ENCODE measurements around the gene KIF16B. TPM values are rescaled to one million over a fixed set of nuclear protein-coding genes. Genes with fewer than 3 reads are reported as not detected.

The KIF16B gene
- total RNA-seq, 1 experiment from 2014 or later, result 12.7 TPM

DNA sequence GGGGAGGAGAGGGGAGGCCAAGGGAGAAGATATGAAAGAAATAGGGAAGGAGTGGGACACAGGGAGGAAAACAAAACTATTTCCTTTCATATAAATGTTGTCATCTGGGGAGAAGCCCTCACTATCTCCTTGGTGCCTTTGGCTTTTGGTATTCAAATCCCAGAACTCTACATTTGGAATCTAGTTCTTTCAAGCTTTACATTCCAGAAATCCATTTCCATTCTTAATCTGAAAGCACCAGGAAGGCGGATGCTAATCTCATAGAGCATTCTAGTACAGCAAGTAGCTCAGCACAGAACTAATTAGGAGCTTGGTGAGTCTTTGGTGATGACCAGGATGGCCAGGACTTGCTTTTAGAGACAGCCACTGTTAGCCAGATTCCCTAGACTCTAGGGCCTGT is 177.9 kb downstream of the KIF16B start:
- POLR2A ChIA-PET (ENCODE audit: unreplicated experiment), result interaction anchor here (0.6 kb wide), 1 partner anchor 132 kb away, joined by 4 read pairs; no protein-coding TSS in a partner anchor
- H2AFZ ChIP-seq (ENCODE audit: low read length), result no peak overlapping the region
- no peak for ATAC-seq

DNA sequence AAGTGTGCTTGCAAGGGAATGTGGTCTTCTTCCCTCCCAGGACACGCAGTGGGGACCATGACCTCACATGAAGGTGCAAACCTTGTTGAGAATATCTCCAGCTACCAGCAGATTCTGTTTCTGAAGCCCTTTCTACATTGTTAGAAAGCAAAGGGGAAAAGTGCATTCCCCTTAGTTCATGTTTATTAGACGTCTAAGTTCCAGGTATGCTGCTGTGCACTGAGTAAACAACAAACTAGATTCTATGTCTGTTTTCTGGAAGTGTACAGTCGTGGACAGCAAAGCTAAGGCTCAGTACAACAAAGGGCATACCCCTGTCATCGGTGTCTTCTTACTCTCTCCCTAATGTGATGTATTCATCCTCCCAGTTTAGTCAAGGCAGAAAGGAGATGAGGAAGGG is 178.5 kb downstream of the KIF16B start:
- no peak for ATAC-seq
- ChIA-PET CTCF (no interaction called here), POLR2A (ENCODE audit: unreplicated experiment) (no interaction called here)
- H3K27ac ChIP-seq (ENCODE audit: low read length), result no peak overlapping the region
- no peaks in the 10 kb centered on the region for H3F3A ChIP-seq (ENCODE audit: low read length, unreplicated experiment)
- no TSS peak for BruUV-seq (replicated peaks)
- intact Hi-C loops (cut with micrococcal nuclease), result no loop called here
- TF ChIP-seq, protein P1, sequence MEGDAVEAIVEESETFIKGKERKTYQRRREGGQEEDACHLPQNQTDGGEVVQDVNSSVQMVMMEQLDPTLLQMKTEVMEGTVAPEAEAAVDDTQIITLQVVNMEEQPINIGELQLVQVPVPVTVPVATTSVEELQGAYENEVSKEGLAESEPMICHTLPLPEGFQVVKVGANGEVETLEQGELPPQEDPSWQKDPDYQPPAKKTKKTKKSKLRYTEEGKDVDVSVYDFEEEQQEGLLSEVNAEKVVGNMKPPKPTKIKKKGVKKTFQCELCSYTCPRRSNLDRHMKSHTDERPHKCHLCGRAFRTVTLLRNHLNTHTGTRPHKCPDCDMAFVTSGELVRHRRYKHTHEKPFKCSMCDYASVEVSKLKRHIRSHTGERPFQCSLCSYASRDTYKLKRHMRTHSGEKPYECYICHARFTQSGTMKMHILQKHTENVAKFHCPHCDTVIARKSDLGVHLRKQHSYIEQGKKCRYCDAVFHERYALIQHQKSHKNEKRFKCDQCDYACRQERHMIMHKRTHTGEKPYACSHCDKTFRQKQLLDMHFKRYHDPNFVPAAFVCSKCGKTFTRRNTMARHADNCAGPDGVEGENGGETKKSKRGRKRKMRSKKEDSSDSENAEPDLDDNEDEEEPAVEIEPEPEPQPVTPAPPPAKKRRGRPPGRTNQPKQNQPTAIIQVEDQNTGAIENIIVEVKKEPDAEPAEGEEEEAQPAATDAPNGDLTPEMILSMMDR (conservative IDR thresholded peaks at IDR 0.05; ENCODE audit: low read depth, low read length), result no peak
- TF ChIP-seq EZH2phosphoT487 (IDR thresholded peaks at IDR 0.05; ENCODE audit: borderline replicate concordance, low read length) (no peak), EZH2 (IDR thresholded peaks at IDR 0.05; ENCODE audit: low read length, unreplicated experiment) (no peak)
- DNase-seq, result no peak
- no peak overlapping the region for H3K9ac ChIP-seq (ENCODE audit: low read length)
- H3K4me2 ChIP-seq (ENCODE audit: low read length), result no peak overlapping the region
- H3K4me1 ChIP-seq (ENCODE audit: insufficient read depth, low read length), result no peaks in the 10 kb centered on the region
- no peaks in the 10 kb centered on the region for H3K79me2 ChIP-seq (ENCODE audit: low read length)
- H3K4me3 ChIP-seq (ENCODE audit: low read length), result no peak overlapping the region
- no peaks in the 10 kb centered on the region for H3K9me2 ChIP-seq (replicated peaks; ENCODE audit: low read length)
- no peaks in the 10 kb centered on the region for H4K20me1 ChIP-seq (ENCODE audit: low read length)
- no peaks in the 10 kb centered on the region for H3K9me3 ChIP-seq (ENCODE audit: low read length)
- no peaks in the 10 kb centered on the region for H3K27me3 ChIP-seq (ENCODE audit: low read length)
- H2AFZ ChIP-seq (ENCODE audit: low read length), result no peak overlapping the region
- no peaks in the 10 kb centered on the region for H3K36me3 ChIP-seq (ENCODE audit: low read depth, low read length)

More for the DNA sequence above, 177.9 kb downstream of the KIF16B start:
- TF ChIP-seq EZH2phosphoT487 (IDR thresholded peaks at IDR 0.05; ENCODE audit: borderline replicate concordance, low read length), result no peak
- TF ChIP-seq EZH2 (IDR thresholded peaks at IDR 0.05; ENCODE audit: low read length, unreplicated experiment), result no peak
- Histone ChIP-seq H3K27me3 (ENCODE audit: low read length) (no peaks in the 10 kb centered on the region), H3K27ac (ENCODE audit: low read length) (no peak overlapping the region), H4K20me1 (ENCODE audit: low read length) (no peaks in the 10 kb centered on the region), H3K9me3 (ENCODE audit: low read length) (no peaks in the 10 kb centered on the region), H3F3A (ENCODE audit: low read length, unreplicated experiment) (no peaks in the 10 kb centered on the region), H3K9ac (ENCODE audit: low read length) (no peak overlapping the region), H3K4me3 (ENCODE audit: low read length) (no peak overlapping the region), H3K4me2 (ENCODE audit: low read length) (no peak overlapping the region), H3K36me3 (ENCODE audit: low read depth, low read length) (no peaks in the 10 kb centered on the region), H3K4me1 (ENCODE audit: insufficient read depth, low read length) (no peaks in the 10 kb centered on the region), H3K9me2 (replicated peaks; ENCODE audit: low read length) (no peaks in the 10 kb centered on the region), H3K79me2 (ENCODE audit: low read length) (no peaks in the 10 kb centered on the region)
- CTCF ChIA-PET, result no interaction called here
- DNase-seq, result no peak
- intact Hi-C loops (cut with micrococcal nuclease), result no loop called here
- no TSS peak for BruUV-seq (replicated peaks)

DNA sequence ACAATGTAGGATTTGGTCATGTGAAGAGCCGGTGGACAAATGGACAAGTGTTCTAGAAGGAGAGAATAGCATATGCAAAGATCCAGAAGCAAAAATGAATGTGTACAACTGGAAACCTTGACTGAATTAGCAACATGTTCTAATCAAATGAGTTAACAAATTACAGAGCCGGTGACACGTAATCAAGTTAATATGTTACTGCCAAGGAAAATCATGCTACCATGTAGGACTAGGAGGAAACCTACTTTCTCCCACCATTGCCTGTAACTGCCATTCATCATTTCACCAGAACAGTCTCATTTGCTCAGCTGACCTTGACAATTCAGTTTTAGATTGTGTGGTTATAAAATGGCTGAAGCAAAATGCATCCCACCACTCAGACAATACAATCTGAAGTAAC is 179.4 kb downstream of the KIF16B start:
- no peak overlapping the region for H2AFZ ChIP-seq (ENCODE audit: low read length)
- no peaks in the 10 kb centered on the region for H3K27me3 ChIP-seq (ENCODE audit: low read length)
- H3K4me1 ChIP-seq (ENCODE audit: insufficient read depth, low read length), result no peaks in the 10 kb centered on the region
- H3K79me2 ChIP-seq (ENCODE audit: low read length), result no peaks in the 10 kb centered on the region
- no peak overlapping the region for H3K4me3 ChIP-seq (ENCODE audit: low read length)
- H3K4me2 ChIP-seq (ENCODE audit: low read length), result no peak overlapping the region
- ChIA-PET POLR2A (ENCODE audit: unreplicated experiment) (no interaction called here), CTCF (no interaction called here)
- no TSS peak for BruUV-seq (replicated peaks)
- H3K9ac ChIP-seq (ENCODE audit: low read length), result no peak overlapping the region
- no peaks in the 10 kb centered on the region for H3K36me3 ChIP-seq (ENCODE audit: low read depth, low read length)
- TF ChIP-seq EZH2phosphoT487 (IDR thresholded peaks at IDR 0.05; ENCODE audit: borderline replicate concordance, low read length) (no peak), EZH2 (IDR thresholded peaks at IDR 0.05; ENCODE audit: low read length, unreplicated experiment) (no peak)
- TF ChIP-seq, protein P1 (conservative IDR thresholded peaks at IDR 0.05; ENCODE audit: low read depth, low read length), result no peak
- H3K9me2 ChIP-seq (replicated peaks; ENCODE audit: low read length), result no peaks in the 10 kb centered on the region
- H3K9me3 ChIP-seq (ENCODE audit: low read length), result no peaks in the 10 kb centered on the region
- intact Hi-C loops (cut with micrococcal nuclease), result no loop called here
- ATAC-seq (no peak), DNase-seq (no peak)
- no peak overlapping the region for H3K27ac ChIP-seq (ENCODE audit: low read length)
- H3F3A ChIP-seq (ENCODE audit: low read length, unreplicated experiment), result no peaks in the 10 kb centered on the region
- H4K20me1 ChIP-seq (ENCODE audit: low read length), result no peaks in the 10 kb centered on the region

All from PC-3 (cell line).